T-helper 22 cell (primary cell): Measurements from ENCODE around the gene MIA2.
"Not testable (repeated sequence)": the region's sequence is repeated elsewhere in the genome, so short reads cannot be mapped to it uniquely, and the experiment has no call there.

Experiments used
- DNase-seq: peaks from one replicate; pipeline ENCODE4 v3.0.0-alpha.2; 2020; ENCODE audit warnings: low read depth

MIA2 gene, protein sequence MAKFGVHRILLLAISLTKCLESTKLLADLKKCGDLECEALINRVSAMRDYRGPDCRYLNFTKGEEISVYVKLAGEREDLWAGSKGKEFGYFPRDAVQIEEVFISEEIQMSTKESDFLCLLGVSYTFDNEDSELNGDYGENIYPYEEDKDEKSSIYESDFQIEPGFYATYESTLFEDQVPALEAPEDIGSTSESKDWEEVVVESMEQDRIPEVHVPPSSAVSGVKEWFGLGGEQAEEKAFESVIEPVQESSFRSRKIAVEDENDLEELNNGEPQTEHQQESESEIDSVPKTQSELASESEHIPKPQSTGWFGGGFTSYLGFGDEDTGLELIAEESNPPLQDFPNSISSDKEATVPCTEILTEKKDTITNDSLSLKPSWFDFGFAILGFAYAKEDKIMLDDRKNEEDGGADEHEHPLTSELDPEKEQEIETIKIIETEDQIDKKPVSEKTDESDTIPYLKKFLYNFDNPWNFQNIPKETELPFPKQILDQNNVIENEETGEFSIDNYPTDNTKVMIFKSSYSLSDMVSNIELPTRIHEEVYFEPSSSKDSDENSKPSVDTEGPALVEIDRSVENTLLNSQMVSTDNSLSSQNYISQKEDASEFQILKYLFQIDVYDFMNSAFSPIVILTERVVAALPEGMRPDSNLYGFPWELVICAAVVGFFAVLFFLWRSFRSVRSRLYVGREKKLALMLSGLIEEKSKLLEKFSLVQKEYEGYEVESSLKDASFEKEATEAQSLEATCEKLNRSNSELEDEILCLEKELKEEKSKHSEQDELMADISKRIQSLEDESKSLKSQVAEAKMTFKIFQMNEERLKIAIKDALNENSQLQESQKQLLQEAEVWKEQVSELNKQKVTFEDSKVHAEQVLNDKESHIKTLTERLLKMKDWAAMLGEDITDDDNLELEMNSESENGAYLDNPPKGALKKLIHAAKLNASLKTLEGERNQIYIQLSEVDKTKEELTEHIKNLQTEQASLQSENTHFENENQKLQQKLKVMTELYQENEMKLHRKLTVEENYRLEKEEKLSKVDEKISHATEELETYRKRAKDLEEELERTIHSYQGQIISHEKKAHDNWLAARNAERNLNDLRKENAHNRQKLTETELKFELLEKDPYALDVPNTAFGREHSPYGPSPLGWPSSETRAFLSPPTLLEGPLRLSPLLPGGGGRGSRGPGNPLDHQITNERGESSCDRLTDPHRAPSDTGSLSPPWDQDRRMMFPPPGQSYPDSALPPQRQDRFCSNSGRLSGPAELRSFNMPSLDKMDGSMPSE (N-terminal part only)

DNA sequence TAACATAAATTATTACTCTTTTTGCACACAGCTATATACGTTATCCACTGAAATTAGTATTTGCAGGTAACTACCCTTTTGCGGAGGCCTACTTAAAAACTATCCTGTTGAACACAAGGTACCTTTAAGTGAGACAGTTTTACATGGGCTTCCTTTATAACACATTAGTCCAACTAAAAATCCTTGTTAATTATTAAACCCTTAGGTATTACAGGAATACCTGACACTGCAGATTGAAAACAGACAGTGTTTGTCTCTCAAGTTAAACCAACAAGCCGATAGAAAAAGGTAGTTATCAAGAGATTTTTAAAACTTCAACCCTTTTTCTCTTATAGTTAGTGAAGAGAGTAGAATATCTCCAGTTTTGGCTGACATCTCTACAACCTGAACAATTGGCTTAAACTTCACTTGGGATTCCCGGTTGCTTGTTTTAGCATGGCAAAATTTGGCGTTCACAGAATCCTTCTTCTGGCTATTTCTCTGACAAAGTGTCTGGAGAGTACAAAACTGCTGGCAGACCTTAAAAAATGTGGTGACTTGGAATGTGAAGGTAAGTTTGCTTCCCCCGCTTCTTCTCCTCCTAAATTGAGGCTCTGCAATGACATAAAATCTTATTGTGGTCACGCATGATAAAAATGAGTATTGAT lies at the start of gene MIA2:
MIA2 (plus strand) TSS at position 236 of the 647 bp plus-strand sequence; CDS start at position 436, 200 bp downstream.
- DNase-seq, result no peak

DNA sequence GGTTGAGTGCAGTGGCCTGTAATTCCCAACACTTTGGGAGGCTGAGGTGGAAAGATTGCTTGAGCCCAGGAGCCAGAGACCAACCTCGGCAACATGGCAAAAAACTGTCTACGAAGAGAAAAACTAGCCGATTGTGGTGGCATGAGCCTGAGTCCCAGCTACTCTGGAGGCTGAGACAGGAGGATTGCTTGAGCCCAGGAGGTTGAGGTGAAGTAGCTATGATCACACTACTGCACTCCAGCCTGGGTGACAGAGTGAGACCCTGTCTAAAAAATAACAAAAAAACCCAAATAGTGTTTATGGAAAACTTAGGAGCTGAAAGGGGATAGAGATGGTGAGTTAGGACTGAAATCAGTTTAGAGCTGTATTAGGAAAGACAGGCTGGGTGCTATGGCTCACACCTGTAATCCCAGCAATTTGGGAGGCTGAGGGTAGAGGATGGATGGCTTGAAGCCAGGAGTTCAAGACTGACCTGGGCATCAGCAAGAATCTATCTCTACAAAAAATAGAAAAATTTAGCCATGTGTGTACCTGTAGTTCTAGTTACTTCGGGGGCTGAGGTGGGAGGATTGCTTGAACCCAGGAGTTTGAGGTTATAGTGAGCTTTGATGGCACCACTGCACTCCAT lies 49.0 kb upstream of the MIA2 start:
- DNase-seq, result no peak

DNA sequence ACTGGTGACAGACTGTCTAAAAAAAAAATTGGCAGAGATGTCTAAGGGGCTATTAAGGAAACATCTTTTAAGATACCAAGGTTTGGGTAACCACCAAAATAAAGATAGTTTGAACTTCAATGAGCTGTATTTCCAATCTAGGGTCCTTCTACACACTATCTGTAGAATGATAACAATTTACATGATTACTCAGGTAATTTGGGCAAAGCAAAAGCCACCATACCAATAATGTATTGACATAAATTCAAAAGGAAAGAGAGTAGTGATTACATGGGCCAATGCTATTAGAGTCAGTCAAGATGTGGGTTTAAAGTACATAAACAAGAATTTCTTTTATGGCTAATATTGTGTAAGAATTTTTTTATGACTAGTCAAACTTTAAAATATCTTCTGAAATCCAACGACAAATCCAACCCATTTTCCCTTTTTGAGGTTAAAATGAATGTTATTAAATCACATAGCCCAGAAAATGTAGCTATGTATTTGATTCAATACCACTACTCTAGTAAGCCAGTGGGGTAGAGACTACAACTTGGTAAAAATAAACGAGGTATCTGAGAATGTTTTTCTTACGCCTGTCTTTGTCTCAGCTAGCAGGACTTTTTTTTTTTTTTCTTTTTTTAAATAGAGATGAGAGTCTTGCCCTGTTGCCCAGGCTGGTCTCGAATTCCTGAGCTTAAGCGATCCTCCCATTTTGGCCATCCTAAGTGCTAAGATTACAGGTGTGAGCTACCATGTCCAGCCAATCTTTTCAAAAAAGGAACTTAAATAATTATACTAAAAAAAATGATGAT lies 48.3 kb upstream of the MIA2 start:
- DNase-seq, result no peak

DNA sequence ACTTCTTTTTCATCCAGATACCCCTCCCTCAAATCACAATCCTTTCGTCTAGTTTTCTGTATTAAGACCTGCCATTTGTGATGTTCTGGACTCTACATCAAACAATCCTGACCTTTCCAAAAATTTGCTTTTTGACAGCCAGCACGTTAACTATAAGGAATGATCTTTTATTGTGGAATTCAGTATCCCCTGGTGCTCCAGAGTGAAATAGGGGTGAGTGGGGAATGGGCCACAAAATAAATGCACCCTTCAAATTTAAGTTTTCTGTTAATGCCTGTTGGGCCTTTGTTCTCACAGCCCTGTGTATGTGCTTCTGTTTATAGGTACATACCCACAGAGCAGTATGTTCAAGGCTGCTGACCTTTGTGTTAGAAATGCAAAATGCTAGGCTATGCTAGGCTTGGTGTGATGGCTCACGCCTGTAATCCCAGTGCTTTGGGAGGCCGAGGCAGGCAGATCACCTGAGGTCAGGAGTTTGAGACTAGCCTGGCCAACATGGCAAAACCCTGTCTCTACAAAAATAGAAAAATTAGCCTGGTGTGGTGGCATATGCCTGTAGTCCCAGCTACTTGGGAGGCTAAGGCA lies 46.7 kb upstream of the MIA2 start:
- no peak for DNase-seq

DNA sequence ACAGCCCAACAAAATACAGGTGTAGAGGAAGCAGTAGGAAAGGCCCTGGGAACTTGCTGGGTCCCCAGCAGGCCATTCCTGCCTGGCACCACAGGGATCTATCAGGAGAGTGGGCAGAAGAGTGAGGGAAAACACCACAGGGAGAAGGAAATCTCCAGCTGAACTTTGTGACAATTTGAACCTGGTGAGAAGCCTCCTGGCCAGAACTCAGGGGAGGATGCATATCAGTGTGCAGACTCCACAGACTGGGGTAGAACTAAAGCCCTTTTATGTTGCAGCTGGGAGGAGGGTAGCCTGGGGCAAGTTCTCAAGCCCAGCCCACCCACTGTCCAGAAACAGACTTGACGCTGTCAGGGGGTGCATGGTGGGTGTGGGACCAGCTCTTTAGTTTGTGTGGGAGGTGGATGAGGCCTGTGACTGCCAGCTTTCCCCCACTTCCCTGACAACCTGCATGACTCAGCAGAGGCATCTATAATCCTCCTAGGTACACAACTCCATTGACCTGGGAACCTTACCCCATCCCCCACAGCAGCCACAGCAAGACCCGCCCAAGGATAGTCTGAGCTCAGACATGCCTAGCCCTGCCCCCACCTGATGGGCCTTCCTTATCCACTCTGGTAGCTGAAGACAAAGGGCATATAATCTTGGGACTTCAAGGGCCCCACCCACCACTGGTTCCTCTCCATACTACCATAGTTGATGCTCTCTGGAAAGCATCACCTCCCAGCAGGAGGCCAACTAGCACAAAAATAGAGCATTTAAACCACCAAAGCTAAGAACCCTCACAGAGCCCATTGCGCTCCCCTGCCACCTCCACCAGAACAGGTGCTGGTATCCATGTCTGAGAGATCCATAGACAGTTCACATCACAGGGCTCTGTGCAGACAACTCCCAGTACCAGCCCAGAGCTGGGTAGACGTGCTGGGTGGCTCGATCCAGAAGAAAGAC lies 29.8 kb upstream of the MIA2 start:
- DNase-seq, result no peak

DNA sequence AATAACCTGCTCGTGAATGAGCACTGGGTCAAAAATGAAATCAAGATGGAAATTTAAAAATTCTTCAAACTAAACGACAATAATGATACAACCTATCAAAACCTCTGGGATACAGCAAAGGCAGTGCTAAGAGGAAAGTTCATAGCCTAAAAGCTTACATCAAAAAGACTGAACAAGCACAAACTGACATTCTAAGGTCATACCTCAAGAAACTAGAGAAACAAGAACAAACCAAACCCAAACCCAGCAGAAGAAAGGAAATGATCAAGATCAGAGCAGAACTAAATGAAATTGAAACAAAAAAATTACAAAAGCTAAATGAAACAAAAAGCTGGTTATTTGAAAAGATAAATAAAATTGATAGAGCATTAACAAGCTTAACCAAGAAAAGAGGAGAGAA lies 26.3 kb upstream of the MIA2 start:
- DNase-seq, result not testable (repeated sequence)

DNA sequence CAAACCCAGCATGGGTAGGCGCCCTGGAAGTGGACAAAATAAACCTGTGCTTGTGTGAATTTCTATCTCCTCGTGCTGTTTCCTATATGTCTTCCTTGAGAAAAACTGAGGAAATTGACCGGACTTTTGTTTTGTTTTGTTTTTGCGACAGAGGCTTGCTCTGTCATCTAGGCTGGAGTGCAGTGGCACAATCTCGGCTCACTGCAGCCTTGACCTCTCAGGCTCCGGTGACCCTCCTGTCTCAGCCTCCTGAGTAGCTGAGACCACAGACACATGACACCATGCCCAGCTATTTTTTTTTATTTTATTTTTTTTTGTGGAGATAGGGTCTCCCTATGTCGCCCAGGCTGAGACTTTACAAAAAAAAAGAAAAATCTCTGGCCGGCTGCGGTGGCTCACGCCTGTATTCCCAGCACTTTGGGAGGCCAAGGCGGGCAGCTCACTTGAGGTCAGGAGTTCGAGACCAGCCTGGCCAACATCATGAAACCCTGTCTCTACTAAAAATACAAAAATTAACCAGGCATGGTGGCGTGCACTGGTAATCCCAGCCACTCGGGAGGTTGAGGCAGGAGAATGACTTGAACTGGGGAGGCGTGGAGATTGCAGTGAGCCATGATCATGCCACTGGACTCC lies 22.5 kb upstream of the MIA2 start:
- DNase-seq, result no peak

DNA sequence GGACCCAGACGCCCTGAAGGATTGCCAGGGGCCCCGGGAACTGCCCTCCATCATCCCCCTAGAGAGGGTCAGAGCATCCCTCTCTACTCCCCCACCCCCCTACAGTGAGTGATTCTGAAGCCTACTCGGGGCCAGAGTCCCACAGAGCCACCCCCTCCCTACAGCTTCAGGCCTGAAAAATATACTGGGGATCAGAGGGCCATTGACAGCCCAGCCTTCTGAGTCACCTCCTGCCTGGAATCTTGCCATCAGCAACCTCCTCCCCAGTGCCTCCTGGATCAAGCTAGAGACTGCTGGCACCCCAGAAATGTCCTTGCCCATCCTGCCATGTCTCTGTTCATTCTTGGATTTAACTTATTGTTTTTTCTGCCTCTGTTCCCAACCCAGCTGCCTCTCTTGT lies 21.7 kb upstream of the MIA2 start:
- no peak for DNase-seq

DNA sequence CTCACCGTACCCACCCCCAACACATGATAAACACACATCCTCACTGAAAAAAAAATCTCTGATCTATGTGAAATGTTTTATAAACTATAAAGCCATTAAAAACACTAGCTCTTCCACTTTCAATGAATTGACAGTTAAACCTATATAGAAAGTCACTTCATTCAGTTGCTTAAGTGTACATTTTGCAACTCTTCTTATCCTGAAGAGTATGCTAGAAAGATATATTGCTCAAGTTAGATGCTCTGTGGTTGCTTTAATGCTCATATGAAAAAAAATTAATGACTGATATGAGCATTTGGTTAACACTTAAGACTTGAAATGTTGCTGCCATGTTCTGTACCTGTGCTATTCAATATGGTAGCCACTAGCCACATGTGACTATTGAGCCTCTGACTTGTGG lies 21.0 kb upstream of the MIA2 start:
- DNase-seq, result no peak

DNA sequence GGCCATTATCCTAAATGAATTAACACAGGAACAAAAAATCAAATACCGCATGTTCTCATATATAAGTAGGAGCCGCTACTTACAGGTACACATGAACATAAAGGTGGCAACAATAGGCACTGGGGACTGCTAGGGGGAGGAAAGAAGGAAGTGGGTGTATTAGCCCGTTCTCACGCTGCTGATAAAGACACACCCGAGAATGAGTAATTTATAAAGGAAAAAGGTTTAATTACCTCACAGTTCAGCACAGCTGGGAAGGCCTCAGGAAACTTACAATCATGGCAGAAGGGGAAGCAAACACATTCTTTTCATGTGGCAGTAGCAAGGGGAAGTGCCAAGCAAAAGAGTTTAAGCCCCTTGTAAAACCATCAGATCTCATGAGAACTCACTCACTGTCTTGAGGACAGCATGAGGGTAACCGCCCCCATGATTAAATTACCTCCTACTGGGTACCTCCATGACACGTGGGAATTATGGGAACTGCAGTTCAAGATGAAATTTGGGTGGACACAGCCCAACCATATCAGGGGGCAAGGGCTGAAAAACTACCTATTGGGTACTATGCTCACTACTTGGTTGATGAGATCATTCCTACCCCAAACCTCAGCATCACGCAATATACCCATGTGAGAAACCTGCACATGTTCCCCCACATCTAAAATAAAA lies 16.4 kb upstream of the MIA2 start:
- no peak for DNase-seq

DNA sequence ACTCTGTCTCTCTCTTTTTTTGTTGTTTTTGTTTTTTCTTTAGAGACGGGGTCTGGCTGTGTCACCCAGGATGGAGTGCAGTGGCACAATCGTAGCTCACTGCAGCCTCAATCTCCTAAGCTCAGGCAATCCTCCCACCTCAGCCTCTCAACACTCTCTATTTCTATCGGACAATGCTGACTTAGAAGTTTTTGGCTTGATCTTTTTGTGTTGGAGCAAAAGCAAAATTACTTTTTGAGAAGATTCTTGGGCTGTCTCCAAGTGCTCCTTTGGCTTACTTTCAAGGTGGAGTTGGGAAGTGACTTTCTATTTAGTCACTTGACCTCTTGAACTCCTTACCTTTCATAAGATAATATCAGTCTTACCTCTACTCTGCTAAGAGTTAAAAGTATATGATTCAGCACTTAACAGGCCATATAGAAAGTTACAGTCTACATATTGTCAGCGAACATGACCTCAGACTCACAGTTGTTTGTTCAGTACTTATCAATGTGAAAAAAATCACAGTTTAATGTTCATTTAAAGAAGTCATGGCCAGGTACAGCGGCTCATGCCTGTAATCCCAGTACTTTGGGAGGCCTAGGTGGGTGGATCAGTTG lies 15.4 kb upstream of the MIA2 start:
- DNase-seq, result no peak

DNA sequence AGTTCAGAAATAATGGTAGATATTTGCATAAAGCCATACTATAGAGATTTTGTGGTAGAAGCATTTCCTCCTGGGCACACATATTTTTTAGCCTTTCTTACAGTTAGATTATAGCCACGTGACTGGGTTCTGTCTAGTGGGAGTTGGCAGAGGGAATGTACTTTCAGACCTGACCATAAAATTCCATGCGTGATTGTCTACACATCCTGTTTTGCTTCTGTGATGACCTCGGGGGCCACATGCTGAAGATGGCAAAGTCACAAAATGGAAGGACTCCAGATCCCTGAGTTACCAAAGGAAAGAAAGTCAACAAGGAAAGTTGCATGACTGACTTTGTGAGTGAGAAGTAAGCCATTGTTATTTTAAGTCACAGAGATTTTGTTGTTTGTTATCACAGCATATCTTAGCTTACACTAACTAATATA lies 14.6 kb upstream of the MIA2 start:
- DNase-seq, result no peak

DNA sequence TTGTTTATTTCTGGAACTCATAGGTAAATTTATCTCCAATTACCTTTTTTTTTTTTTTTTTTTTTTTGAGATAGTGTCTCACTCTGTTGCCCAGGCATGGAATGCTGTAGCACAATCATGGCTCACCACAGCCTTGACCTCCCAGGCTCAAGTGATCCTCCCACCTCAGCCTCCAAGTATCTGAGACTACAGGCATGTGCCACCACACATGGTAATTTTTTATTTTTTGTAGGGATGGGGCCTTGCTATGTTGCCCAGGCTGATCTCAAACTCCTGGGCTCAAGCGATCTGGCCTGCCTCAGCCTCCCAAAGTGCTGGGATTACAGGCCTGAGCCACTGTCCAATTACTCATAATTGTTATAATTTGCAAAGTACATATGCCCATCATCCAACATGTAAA lies 13.2 kb upstream of the MIA2 start:
- not testable (repeated sequence) for DNase-seq

DNA sequence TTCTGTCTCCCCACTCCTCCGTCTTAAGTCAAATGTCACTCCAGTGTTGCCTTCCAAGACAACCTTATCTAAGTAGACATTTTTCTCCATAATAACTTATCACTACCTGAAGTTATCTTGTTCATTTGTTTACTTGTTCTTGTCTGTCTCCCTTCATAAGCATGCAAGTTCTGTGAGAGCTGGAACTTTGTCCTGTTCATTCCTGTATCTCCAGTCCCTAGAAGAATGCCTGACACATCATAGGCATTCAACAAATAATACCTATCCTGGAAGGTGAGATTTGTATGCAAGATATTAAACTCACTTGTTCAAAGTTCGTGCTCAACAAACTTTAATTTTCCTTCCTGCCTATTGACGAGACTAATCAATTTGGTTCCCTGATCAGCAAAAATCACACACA lies 5.7 kb upstream of the MIA2 start:
- no peak for DNase-seq

DNA sequence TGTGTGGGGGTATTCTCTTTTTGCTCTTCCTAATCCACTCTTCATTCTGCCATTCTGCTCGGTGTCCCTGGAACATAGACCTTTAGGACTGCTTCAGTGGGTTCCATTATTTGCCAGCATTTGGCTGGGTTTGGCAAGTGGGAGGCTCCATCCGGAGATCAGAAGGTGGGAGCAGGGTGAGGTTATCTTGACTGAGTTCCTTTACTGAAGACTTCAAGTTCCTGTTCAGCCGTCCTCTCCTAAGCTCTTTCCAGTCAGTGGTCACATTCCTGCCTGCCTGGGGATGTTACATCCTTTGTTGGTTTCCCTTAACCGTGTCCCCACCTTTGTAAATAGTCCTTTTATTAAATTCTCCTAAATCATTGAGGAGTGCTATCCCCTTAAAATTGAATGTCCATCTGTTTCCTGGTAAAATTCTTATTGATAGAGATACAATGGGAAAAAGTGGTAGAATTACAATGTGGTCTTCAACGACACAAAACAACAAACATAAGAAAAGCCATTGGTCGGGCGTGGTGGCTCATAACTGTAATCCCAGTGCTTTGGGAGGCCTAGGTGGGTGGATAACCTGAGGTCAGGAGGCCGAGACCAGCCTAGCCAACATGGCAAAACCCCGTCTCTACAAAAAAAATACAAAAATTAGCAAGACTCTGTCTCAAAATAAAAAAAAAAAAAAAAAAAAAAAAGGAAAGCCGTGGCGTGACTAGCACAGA lies 5.0 kb upstream of the MIA2 start:
- no peak for DNase-seq

DNA sequence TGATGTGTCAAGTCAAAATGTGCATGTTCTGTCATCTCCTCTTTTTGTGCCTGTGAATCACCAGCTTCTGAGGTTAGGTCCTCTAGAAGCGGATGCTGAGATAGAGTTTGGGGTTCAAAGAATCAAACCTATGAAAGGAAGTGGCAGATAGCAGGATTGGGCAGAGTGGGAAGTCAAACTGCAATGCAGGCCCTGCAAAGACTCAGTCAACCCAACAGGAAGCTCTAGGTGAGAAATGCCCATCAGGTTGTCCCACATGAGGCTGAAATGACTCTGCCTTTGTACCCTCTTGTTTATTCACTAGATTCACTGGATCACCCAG lies 4.5 kb upstream of the MIA2 start:
- peak; percentile 23 for DNase-seq

DNA sequence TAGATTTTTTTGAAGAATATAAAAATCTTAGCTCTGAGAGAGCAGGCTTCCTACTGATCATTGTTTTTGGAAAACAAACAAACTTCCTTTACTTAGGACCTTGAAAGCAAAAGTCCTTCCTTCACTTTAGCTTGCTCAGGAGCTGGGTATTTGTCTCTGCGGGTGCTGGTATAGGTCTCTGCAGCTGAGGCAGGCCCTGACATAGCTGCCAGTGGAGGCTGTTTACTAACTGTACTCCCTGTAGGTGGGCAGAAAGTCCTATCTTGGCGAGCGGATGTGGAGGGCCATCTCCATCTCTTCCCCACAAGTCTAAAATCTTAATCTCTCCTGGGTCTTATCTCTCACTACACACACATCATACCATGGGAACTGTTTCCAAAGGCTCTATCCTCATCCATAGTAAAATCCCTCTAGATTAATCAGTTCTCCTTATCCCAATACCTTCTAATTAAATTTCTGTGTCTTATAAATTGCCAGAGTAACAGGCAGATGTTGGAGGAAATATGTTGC lies 4.1 kb upstream of the MIA2 start:
- DNase-seq, result no peak
